ENCODE data around the gene ALKBH6.

- TF ChIP-seq POLR2A (IDR thresholded peaks at IDR 0.05) (no peak), CTCF (IDR thresholded peaks at IDR 0.05) (no peak), EP300 (IDR thresholded peaks at IDR 0.05) (no peak)
Measured at GRCh38 chr19:36049080-36049698, 35.2 kb upstream of the ALKBH6 start.
